ENCODE results near the gene PRRT1B. TPM values are rescaled to one million over a fixed set of nuclear protein-coding genes. Genes with fewer than 3 reads are reported as not detected.

The PRRT1B gene
- total and polyA plus RNA-seq, 4 experiments from 2014 or later: not detected

GRCh38 chr9:131595696-131596429 lies 50.5 kb downstream of the PRRT1B start:
- POLR2A ChIA-PET (ENCODE audit: partially characterized antibody): interaction anchor here (2.0 kb wide), 1 partner anchor 10 kb away, joined by 5 read pairs; no protein-coding TSS in a partner anchor
- no peaks in the 10 kb centered on the region for H3K9me3 Mint-ChIP-seq
- peaks cover 13 to 73% of the 10 kb centered on the region in 2 donors for H3K36me3 Mint-ChIP-seq

GRCh38 chr9:131596430-131596743 lies 51.1 kb downstream of the PRRT1B start:
- DNase-seq: no peak
- Mint-ChIP-seq H3K4me1 (peaks cover 5 to 13% (median 9%) of the 10 kb centered on the region in 4 donors), H3K9me3 (no peaks in the 10 kb centered on the region), H3K27ac (peak overlapping the region in 2 of 7 donors; percentile 23 to 36), H3K36me3 (peaks cover 17 to 71% of the 10 kb centered on the region in 2 donors), H3K27me3 (no peaks in the 10 kb centered on the region), H3K4me3 (no peak overlapping the region)
- ChIA-PET CTCF (ENCODE audit: partially characterized antibody) (interaction anchor here (2.6 kb wide), 1 partner anchor 144 kb away, joined by 13 read pairs; the partner anchor contains the start of gene RAPGEF1), POLR2A (ENCODE audit: partially characterized antibody) (no interaction called here)
- no peaks in the 10 kb centered on the region for H3K9me3 ChIP-seq (ENCODE audit: control insufficient read depth in 1 of 2, low read length in 2 of 2)
- no peak overlapping the region for H3K27ac ChIP-seq (ENCODE audit: low read depth, low read length)
- no peak overlapping the region for H3K4me3 ChIP-seq (ENCODE audit: low read length in 2 of 2)
- peaks cover 5% of the 10 kb centered on the region for H3K4me1 ChIP-seq (ENCODE audit: insufficient read depth, low read length)
- intact Hi-C loops (cut with micrococcal nuclease): no loop called here
- H3K27me3 ChIP-seq (ENCODE audit: insufficient read depth, low read length): no peaks in the 10 kb centered on the region
- peaks cover 64% of the 10 kb centered on the region for H3K36me3 ChIP-seq (ENCODE audit: insufficient read depth, low read length)

More at GRCh38 chr9:131595696-131596429, 50.5 kb downstream of the PRRT1B start:
- peaks cover 10% of the 10 kb centered on the region for H3K4me1 ChIP-seq (ENCODE audit: insufficient read depth, low read length)
- Mint-ChIP-seq H3K27me3 (no peaks in the 10 kb centered on the region), H3K27ac (peak overlapping the region in 5 of 7 donors; percentile 23 to 66 (median 36)), H3K4me1 (peaks cover 10 to 16% (median 13%) of the 10 kb centered on the region in 4 donors), H3K4me3 (no peak overlapping the region)
- intact Hi-C loops (cut with micrococcal nuclease): no loop called here
- no peaks in the 10 kb centered on the region for H3K9me3 ChIP-seq (ENCODE audit: control insufficient read depth in 1 of 2, low read length in 2 of 2)
- H3K27me3 ChIP-seq (ENCODE audit: insufficient read depth, low read length): no peaks in the 10 kb centered on the region
- H3K4me3 ChIP-seq (ENCODE audit: low read length in 2 of 2): no peak overlapping the region
- H3K27ac ChIP-seq (ENCODE audit: low read depth, low read length): no peak overlapping the region
- CTCF ChIA-PET (ENCODE audit: partially characterized antibody): interaction anchor here (8.8 kb wide), 1 partner anchor 145 kb away, joined by 186 read pairs; the partner anchor contains the start of gene RAPGEF1
- no peak for DNase-seq
- H3K36me3 ChIP-seq (ENCODE audit: insufficient read depth, low read length): peaks cover 62% of the 10 kb centered on the region

DNA sequence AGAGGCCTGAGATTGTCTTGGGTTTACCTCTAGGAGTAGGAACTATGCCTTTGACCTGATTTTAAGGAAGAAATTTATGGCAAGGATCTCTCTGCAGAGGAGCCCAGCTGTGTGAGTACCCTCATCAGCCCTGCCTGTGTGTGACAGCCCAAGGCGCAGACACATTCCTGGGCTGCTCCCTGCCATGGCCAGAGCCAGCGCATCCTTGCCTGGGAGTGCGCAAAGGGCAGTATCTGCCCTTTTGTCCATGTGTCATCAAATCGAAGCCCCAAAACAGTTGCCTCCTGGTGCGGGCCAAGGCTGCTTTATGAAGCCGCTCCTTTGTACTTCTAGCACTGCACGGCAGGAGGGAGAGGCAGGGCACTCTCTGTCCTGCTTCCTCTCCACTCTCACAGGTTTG lies 51.9 kb downstream of the PRRT1B start:
- Mint-ChIP-seq H3K4me1 (peaks cover 2 to 8% (median 2%) of the 10 kb centered on the region in 4 donors), H3K36me3 (peaks cover 24 to 72% of the 10 kb centered on the region in 2 donors), H3K4me3 (no peak overlapping the region), H3K9me3 (no peaks in the 10 kb centered on the region), H3K27ac (no peak overlapping the region), H3K27me3 (no peaks in the 10 kb centered on the region)
- Histone ChIP-seq H3K27ac (ENCODE audit: low read depth, low read length) (no peak overlapping the region), H3K9me3 (ENCODE audit: control insufficient read depth in 1 of 2, low read length in 2 of 2) (no peaks in the 10 kb centered on the region), H3K4me1 (ENCODE audit: insufficient read depth, low read length) (no peaks in the 10 kb centered on the region), H3K4me3 (ENCODE audit: low read length in 2 of 2) (no peak overlapping the region), H3K36me3 (ENCODE audit: insufficient read depth, low read length) (peaks cover 72% of the 10 kb centered on the region), H3K27me3 (ENCODE audit: insufficient read depth, low read length) (no peaks in the 10 kb centered on the region)
- ChIA-PET CTCF (ENCODE audit: partially characterized antibody) (interaction anchor here (2.6 kb wide), 1 partner anchor 143 kb away, joined by 13 read pairs; the partner anchor contains the start of gene RAPGEF1), POLR2A (ENCODE audit: partially characterized antibody) (no interaction called here)
- no peak for DNase-seq
- intact Hi-C loops (cut with micrococcal nuclease): no loop called here

DNA sequence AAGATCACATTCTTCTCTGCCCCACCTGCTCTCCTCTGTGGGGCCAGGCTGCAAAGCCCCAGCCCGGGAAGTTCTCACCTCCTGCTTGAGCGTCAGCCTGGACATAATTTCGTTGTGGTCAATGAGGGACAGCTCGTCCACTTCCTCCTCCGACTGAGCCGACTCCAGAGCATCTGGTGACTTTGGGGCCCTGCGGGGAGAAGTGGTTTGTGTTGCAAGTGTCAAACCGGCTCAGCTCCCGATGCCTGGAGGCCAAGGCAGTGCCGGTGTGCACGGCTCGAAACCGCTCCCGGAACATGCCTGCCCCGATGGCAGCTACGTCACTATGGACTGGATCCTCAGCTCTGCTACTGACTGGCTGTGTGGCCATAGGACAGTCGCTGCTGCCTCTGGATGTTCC lies 52.8 kb downstream of the PRRT1B start:
- Histone ChIP-seq H3K36me3 (ENCODE audit: insufficient read depth, low read length) (peaks cover 81% of the 10 kb centered on the region), H3K27me3 (ENCODE audit: insufficient read depth, low read length) (no peaks in the 10 kb centered on the region), H3K4me3 (ENCODE audit: low read length in 2 of 2) (no peak overlapping the region), H3K4me1 (ENCODE audit: insufficient read depth, low read length) (no peaks in the 10 kb centered on the region), H3K27ac (ENCODE audit: low read depth, low read length) (no peak overlapping the region), H3K9me3 (ENCODE audit: control insufficient read depth in 1 of 2, low read length in 2 of 2) (no peaks in the 10 kb centered on the region)
- CTCF ChIA-PET (ENCODE audit: partially characterized antibody): interaction anchor here (0.9 to 2.6 kb wide), 2 partner anchors 140 to 142 kb away, joined by 3 to 13 read pairs; partner anchors contain the start of gene RAPGEF1
- Mint-ChIP-seq H3K36me3 (peaks cover 27 to 76% of the 10 kb centered on the region in 2 donors), H3K27me3 (no peaks in the 10 kb centered on the region), H3K4me3 (no peak overlapping the region), H3K27ac (peak overlapping the region in 3 of 7 donors; percentile 13 to 88 (median 31)), H3K4me1 (peaks cover 0 to 7% (median 2%) of the 10 kb centered on the region in 4 donors), H3K9me3 (no peaks in the 10 kb centered on the region)
- POLR2A ChIA-PET (ENCODE audit: partially characterized antibody): no interaction called here
- DNase-seq: no peak
- intact Hi-C loops (cut with micrococcal nuclease): no loop called here

DNA sequence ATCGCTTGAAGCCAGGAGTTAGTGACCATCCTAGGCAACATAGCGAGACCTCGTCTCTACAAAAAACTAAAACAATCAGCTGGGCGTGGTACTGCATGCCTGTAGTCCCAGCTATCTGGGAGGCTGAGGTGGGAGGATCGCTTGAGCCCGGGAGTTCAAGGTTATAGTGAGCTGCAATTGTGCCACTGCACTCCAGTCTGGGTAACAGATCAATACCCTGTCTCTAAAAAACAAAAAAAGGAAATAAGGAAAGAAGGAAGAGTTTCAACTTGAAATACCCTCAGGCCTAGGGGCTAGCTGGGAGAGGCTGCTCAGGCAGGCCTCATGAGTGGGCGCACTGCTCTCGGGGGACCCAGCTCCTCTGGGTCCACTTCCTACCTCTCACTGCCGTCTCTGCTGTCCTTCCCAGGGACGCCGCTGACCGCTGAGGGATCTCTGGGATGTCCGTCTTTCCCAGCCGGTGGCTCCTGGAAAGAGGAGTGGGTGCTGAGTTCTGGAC lies 56.4 kb downstream of the PRRT1B start:
- H3K36me3 ChIP-seq (ENCODE audit: insufficient read depth, low read length): peaks cover 89% of the 10 kb centered on the region
- no peaks in the 10 kb centered on the region for H3K27me3 ChIP-seq (ENCODE audit: insufficient read depth, low read length)
- H3K36me3 Mint-ChIP-seq: peaks cover 45 to 74% of the 10 kb centered on the region in 2 donors
- peaks cover 0 to 2% (median 0%) of the 10 kb centered on the region in 8 donors for H3K9me3 Mint-ChIP-seq
- ChIA-PET POLR2A (ENCODE audit: partially characterized antibody) (interaction anchor here (1.0 to 1.8 kb wide), 2 partner anchors 16 to 142 kb away, joined by 4 to 5 read pairs; no protein-coding TSS in a partner anchor), CTCF (ENCODE audit: partially characterized antibody) (interaction anchor here (1.7 to 2.2 kb wide), 2 partner anchors 11 to 138 kb away, joined by 6 to 8 read pairs; partner anchors contain the start of gene RAPGEF1)
- peak overlapping the region in 5 of 7 donors; percentile 12 to 74 (median 65) for H3K27ac Mint-ChIP-seq
- no peaks in the 10 kb centered on the region for H3K4me1 ChIP-seq (ENCODE audit: insufficient read depth, low read length)
- peaks cover 2 to 7% (median 4%) of the 10 kb centered on the region in 4 donors for H3K4me1 Mint-ChIP-seq
- H3K27me3 Mint-ChIP-seq: no peaks in the 10 kb centered on the region
- intact Hi-C loops (cut with micrococcal nuclease): no loop called here
- H3K27ac ChIP-seq (ENCODE audit: low read depth, low read length): no peak overlapping the region
- H3K4me3 ChIP-seq (ENCODE audit: low read length in 2 of 2): no peak overlapping the region
- no peak for DNase-seq
- H3K9me3 ChIP-seq (ENCODE audit: control insufficient read depth in 1 of 2, low read length in 2 of 2): no peaks in the 10 kb centered on the region
- H3K4me3 Mint-ChIP-seq: no peak overlapping the region

GRCh38 chr9:131603199-131603598 lies 57.9 kb downstream of the PRRT1B start:
- peaks cover 3 to 9% (median 7%) of the 10 kb centered on the region in 4 donors for H3K4me1 Mint-ChIP-seq
- H3K4me3 Mint-ChIP-seq: no peak overlapping the region
- H3K9me3 Mint-ChIP-seq: peaks cover 0 to 2% (median 0%) of the 10 kb centered on the region in 8 donors
- intact Hi-C loops (cut with micrococcal nuclease): no loop called here
- H3K27ac Mint-ChIP-seq: peak overlapping the region in 4 of 7 donors; percentile 21 to 78 (median 66)
- Histone ChIP-seq H3K9me3 (ENCODE audit: control insufficient read depth in 1 of 2, low read length in 2 of 2) (no peaks in the 10 kb centered on the region), H3K4me1 (ENCODE audit: insufficient read depth, low read length) (no peaks in the 10 kb centered on the region), H3K27me3 (ENCODE audit: insufficient read depth, low read length) (no peaks in the 10 kb centered on the region), H3K4me3 (ENCODE audit: low read length in 2 of 2) (no peak overlapping the region), H3K27ac (ENCODE audit: low read depth, low read length) (no peak overlapping the region), H3K36me3 (ENCODE audit: insufficient read depth, low read length) (peaks cover 79% of the 10 kb centered on the region)
- ChIA-PET CTCF (ENCODE audit: partially characterized antibody) (interaction anchor here (1.5 to 2.2 kb wide), 2 partner anchors 137 to 141 kb away, joined by 4 to 8 read pairs; partner anchors contain the start of gene RAPGEF1), POLR2A (ENCODE audit: partially characterized antibody) (interaction anchor here (1.0 to 1.8 kb wide), 2 partner anchors 12 to 18 kb away, joined by 3 to 5 read pairs; no protein-coding TSS in a partner anchor)
- no peaks in the 10 kb centered on the region for H3K27me3 Mint-ChIP-seq
- peaks cover 53 to 73% of the 10 kb centered on the region in 2 donors for H3K36me3 Mint-ChIP-seq
- DNase-seq: no peak
